Measurements from ENCODE around the gene RNU6-8.

GRCh38 chr14:32250681-32251080, 47.6 kb upstream of the RNU6-8 start:
- TF ChIP-seq CTCF (IDR thresholded peaks at IDR 0.05 in 2 of 3, conservative IDR thresholded peaks at IDR 0.05 in 1 of 3; ENCODE audit: borderline replicate concordance in 1 of 3, insufficient read depth in 1 of 3, low read depth in 2 of 3, low read length in 2 of 3), result no peak
- TF ChIP-seq ATF3 (IDR thresholded peaks at IDR 0.05), result no peak
- TF ChIP-seq POLR2AphosphoS5 (IDR thresholded peaks at IDR 0.05; ENCODE audit: low read depth, low read length), result no peak
- no peak for TF ChIP-seq POLR2A (IDR thresholded peaks at IDR 0.05; ENCODE audit: borderline replicate concordance, extremely low read depth, insufficient read depth, insufficient read length)
- TF ChIP-seq REST (IDR thresholded peaks at IDR 0.05; ENCODE audit: low read depth), result no peak
- TF ChIP-seq FOSL1 (IDR thresholded peaks at IDR 0.05; ENCODE audit: low read depth), result no peak
- TF ChIP-seq YY1 (IDR thresholded peaks at IDR 0.05; ENCODE audit: extremely low read depth, insufficient replicate concordance, low read depth, low read length), result no peak
- TF ChIP-seq EZH2 (IDR thresholded peaks at IDR 0.05), result no peak
- no peak for TF ChIP-seq EGR1 (IDR thresholded peaks at IDR 0.05; ENCODE audit: low read depth)
